ENCODE results near the gene NAA80.
A peak's percentile ranks its signal among the peaks of the same experiment; 100 is the strongest.

The NAA80 gene

GRCh38 chr3:50340147-50340447, 40.9 kb upstream of the NAA80 start:
- Histone ChIP-seq H3K36me3 (ENCODE audit: control insufficient read depth, insufficient read depth, low read length) (no peaks in the 10 kb centered on the region), H3K4me3 (ENCODE audit: insufficient read depth, low read depth, low read length) (peak overlapping the region; percentile 13), H3K9me3 (ENCODE audit: control insufficient read depth, low read length) (no peaks in the 10 kb centered on the region), H3K27me3 (ENCODE audit: control insufficient read depth, insufficient read depth, low read length, poor library complexity, severe bottlenecking) (peaks cover 74% of the 10 kb centered on the region), H3K4me1 (ENCODE audit: control insufficient read depth, insufficient read depth, low read length) (peaks cover 13% of the 10 kb centered on the region), H3K27ac (ENCODE audit: insufficient read depth, low read depth, low read length, poor library complexity, severe bottlenecking) (no peak overlapping the region)
- WGBS, 2 experiments, result 40 to 42% methylated on average over 9 of the region's 9 CpGs

DNA sequence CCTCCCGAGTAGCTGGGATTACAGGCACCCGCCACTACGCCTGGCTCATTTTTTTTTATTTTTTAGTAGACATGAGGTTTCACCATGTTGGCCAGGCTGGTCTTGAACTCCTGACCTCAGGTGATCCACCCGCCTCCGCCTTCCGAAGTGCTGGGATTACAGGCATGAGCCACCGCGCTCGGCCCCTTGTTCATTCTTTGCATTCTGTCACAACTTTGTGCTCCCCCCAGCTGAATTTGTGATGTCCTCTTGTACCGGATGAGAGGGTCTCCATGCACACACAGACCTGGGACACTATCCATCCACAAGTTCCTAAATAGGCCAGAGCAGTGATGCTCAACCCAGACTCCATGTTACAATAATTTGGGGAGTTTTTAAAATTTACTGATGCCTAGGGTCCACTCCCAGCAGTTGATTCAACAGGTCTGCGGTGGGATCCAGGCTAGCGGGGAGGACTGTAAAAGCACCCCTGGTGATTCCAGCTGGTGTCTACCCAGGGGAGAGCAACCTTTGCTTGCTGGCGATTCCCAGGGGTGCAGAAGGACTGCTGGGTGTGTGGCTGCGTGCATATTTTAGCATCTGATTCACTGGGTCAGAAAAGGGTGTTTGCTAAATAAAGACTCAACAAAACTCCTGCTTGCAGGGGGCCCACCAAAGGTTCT, 40.4 kb upstream of the NAA80 start:
- Histone ChIP-seq H3K27ac (ENCODE audit: insufficient read depth, low read depth, low read length, poor library complexity, severe bottlenecking) (no peak overlapping the region), H3K27me3 (ENCODE audit: control insufficient read depth, insufficient read depth, low read length, poor library complexity, severe bottlenecking) (peaks cover 69% of the 10 kb centered on the region), H3K36me3 (ENCODE audit: control insufficient read depth, insufficient read depth, low read length) (peaks cover under 1% of the 10 kb centered on the region), H3K4me3 (ENCODE audit: insufficient read depth, low read depth, low read length) (no peak overlapping the region), H3K4me1 (ENCODE audit: control insufficient read depth, insufficient read depth, low read length) (peaks cover 13% of the 10 kb centered on the region), H3K9me3 (ENCODE audit: control insufficient read depth, low read length) (no peaks in the 10 kb centered on the region)
- 87 to 90% methylated on average over 14 of the region's 14 CpGs for WGBS, 2 experiments

DNA sequence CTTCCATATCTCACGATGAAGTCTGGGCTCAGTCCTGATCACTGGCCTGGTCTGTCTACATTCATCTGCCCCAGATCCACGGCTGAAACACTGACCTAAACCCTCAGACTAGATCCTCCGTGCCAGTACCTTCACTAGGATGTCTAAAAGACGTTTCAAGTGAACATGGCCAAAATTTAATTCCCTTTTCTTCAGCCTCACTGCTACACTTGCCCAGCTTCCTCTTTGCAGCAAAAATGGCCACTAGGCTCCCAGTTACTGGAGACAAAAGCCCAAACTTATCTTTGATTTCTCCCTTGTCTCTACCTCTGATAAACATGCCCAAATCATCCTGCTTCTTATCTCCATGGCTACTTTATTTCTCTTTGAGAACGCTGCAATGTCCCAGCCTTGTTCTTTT, 39.8 kb upstream of the NAA80 start:
- 90% methylated on average over 5 of the region's 5 CpGs for whole genome bisulfite sequencing, 2 experiments
- H3K27ac ChIP-seq (ENCODE audit: insufficient read depth, low read depth, low read length, poor library complexity, severe bottlenecking), result no peak overlapping the region
- H3K4me1 ChIP-seq (ENCODE audit: control insufficient read depth, insufficient read depth, low read length), result peaks cover 13% of the 10 kb centered on the region
- H3K27me3 ChIP-seq (ENCODE audit: control insufficient read depth, insufficient read depth, low read length, poor library complexity, severe bottlenecking), result peaks cover 64% of the 10 kb centered on the region
- H3K9me3 ChIP-seq (ENCODE audit: control insufficient read depth, low read length), result no peaks in the 10 kb centered on the region
- H3K36me3 ChIP-seq (ENCODE audit: control insufficient read depth, insufficient read depth, low read length), result peaks cover 4% of the 10 kb centered on the region
- no peak overlapping the region for H3K4me3 ChIP-seq (ENCODE audit: insufficient read depth, low read depth, low read length)

DNA sequence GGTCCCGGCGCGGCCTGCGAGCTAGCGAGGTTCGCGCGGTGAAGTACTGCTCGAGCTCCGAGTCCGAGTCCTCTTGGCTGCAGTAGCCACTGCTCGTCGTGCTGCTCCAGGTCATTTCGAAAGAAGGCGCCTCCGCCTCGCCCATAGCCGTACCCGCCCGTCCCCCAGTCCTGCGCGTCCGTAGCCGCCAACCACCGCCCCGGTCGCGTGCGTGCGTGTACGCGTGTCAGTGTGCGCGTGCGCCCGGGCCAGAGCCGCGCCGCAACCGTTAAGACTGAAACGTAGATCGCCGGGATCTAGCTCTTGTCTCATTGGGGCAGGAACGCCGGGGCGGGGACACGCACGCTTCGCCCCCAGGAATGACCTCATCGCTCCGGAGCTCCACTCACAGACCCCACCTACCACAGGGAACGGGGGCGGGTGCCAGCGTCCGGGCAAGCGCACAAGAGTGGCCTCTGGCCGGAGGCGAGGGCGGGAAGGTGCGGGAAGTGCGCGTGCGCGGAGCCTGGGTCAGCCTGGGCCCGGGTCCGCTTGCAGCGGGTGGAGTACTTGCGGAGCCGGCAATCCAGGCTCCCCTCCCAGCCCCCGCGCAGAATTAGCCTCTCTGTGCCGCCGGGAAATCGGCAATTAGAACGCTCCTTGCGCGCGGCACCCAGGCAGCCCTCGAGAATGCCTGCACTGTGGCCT, 38.1 kb upstream of the NAA80 start:
- Histone ChIP-seq H3K4me3 (ENCODE audit: insufficient read depth, low read depth, low read length) (peak overlapping the region; percentile 61), H3K27ac (ENCODE audit: insufficient read depth, low read depth, low read length, poor library complexity, severe bottlenecking) (peak overlapping the region; percentile 86), H3K36me3 (ENCODE audit: control insufficient read depth, insufficient read depth, low read length) (peaks cover 4% of the 10 kb centered on the region), H3K4me1 (ENCODE audit: control insufficient read depth, insufficient read depth, low read length) (peaks cover 13% of the 10 kb centered on the region), H3K9me3 (ENCODE audit: control insufficient read depth, low read length) (no peaks in the 10 kb centered on the region), H3K27me3 (ENCODE audit: control insufficient read depth, insufficient read depth, low read length, poor library complexity, severe bottlenecking) (peaks cover 47% of the 10 kb centered on the region)
- WGBS, 2 experiments, result 0% methylated on average over 79 of the region's 79 CpGs

GRCh38 chr3:50336452-50337174, 37.4 kb upstream of the NAA80 start:
- Histone ChIP-seq H3K9me3 (ENCODE audit: control insufficient read depth, low read length) (no peaks in the 10 kb centered on the region), H3K4me1 (ENCODE audit: control insufficient read depth, insufficient read depth, low read length) (peaks cover 13% of the 10 kb centered on the region), H3K36me3 (ENCODE audit: control insufficient read depth, insufficient read depth, low read length) (peaks cover 9% of the 10 kb centered on the region), H3K27ac (ENCODE audit: insufficient read depth, low read depth, low read length, poor library complexity, severe bottlenecking) (peak overlapping the region; percentile 86), H3K27me3 (ENCODE audit: control insufficient read depth, insufficient read depth, low read length, poor library complexity, severe bottlenecking) (peaks cover 40% of the 10 kb centered on the region), H3K4me3 (ENCODE audit: insufficient read depth, low read depth, low read length) (peak overlapping the region; percentile 61)
- WGBS, 2 experiments, result 0 to 1% methylated on average over 31 of the region's 31 CpGs

- H3K27me3 ChIP-seq (ENCODE audit: control insufficient read depth, insufficient read depth, low read length, poor library complexity, severe bottlenecking), result peaks cover 19% of the 10 kb centered on the region
- no peaks in the 10 kb centered on the region for H3K9me3 ChIP-seq (ENCODE audit: control insufficient read depth, low read length)
- peaks cover 30% of the 10 kb centered on the region for H3K36me3 ChIP-seq (ENCODE audit: control insufficient read depth, insufficient read depth, low read length)
- H3K4me1 ChIP-seq (ENCODE audit: control insufficient read depth, insufficient read depth, low read length), result peaks cover 13% of the 10 kb centered on the region
- no peak overlapping the region for H3K27ac ChIP-seq (ENCODE audit: insufficient read depth, low read depth, low read length, poor library complexity, severe bottlenecking)
- H3K4me3 ChIP-seq (ENCODE audit: insufficient read depth, low read depth, low read length), result no peak overlapping the region
- 92% methylated on average over 5 of the region's 5 CpGs for WGBS, 2 experiments
Measured at GRCh38 chr3:50334339-50335075, 35.3 kb upstream of the NAA80 start.

DNA sequence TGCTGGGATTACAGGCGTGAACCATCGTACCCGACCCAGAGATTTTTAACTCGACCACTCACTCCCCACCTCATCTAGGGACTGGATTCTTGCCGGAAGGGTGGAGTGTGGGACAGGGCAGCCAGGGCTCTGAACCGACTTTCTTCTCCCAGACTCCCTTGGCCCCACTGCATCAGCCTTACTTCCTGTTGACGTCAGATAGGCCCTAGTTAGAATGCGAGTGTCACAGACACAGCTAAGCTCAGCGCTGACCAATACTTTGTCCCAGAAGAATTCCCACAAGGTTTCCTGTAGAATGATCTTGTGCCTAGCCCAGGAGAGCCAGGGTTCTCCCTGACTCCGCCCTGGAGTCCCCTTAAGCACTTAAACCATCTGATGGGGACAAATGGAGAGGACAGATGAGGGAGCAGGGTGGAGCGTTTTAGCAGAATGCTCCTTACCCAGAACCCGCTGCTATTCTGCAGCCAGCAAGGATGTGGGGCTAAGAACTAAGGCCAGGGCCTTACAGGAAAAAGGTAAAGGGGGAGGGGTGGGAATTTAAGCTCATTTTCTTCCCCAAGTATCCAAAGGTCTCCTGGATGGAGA, 34.6 kb upstream of the NAA80 start:
- peaks cover 13% of the 10 kb centered on the region for H3K4me1 ChIP-seq (ENCODE audit: control insufficient read depth, insufficient read depth, low read length)
- peaks cover 12% of the 10 kb centered on the region for H3K27me3 ChIP-seq (ENCODE audit: control insufficient read depth, insufficient read depth, low read length, poor library complexity, severe bottlenecking)
- no peak overlapping the region for H3K27ac ChIP-seq (ENCODE audit: insufficient read depth, low read depth, low read length, poor library complexity, severe bottlenecking)
- 94% methylated on average over 12 of the region's 12 CpGs for WGBS, 2 experiments
- H3K9me3 ChIP-seq (ENCODE audit: control insufficient read depth, low read length), result no peaks in the 10 kb centered on the region
- no peak overlapping the region for H3K4me3 ChIP-seq (ENCODE audit: insufficient read depth, low read depth, low read length)
- H3K36me3 ChIP-seq (ENCODE audit: control insufficient read depth, insufficient read depth, low read length), result peaks cover 34% of the 10 kb centered on the region

DNA sequence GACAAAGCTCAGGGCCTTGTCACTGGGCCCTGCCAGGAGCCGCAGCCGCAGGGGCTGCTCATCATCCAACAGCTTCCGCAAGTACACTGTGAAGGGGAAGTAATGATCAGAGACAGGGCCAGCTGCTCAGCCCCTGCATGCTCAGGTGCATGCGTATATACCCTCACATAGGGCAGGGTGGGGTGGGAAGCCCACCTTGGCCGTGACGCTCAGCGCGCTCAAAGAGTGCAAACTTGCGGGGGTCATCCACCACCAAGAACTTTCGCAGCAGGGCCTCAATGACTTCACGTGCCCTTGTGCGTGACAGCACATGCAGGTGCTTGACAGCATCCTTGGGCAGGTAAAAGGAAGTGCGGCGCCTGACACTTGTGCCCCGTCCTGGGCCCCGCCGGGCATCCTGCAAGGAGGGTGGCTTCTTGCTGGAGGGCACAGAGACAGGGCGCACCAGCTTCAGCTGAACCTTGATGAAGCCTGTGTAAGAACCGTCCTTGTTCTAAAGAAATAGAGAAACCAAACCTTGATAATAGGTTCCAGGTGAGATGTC, 32.2 kb upstream of the NAA80 start:
- no peak overlapping the region for H3K4me3 ChIP-seq (ENCODE audit: insufficient read depth, low read depth, low read length)
- peaks cover 9% of the 10 kb centered on the region for H3K4me1 ChIP-seq (ENCODE audit: control insufficient read depth, insufficient read depth, low read length)
- no peaks in the 10 kb centered on the region for H3K27me3 ChIP-seq (ENCODE audit: control insufficient read depth, insufficient read depth, low read length, poor library complexity, severe bottlenecking)
- 96 to 98% methylated on average over 19 of the region's 19 CpGs for WGBS, 2 experiments
- no peak overlapping the region for H3K27ac ChIP-seq (ENCODE audit: insufficient read depth, low read depth, low read length, poor library complexity, severe bottlenecking)
- H3K36me3 ChIP-seq (ENCODE audit: control insufficient read depth, insufficient read depth, low read length), result peaks cover 34% of the 10 kb centered on the region
- no peaks in the 10 kb centered on the region for H3K9me3 ChIP-seq (ENCODE audit: control insufficient read depth, low read length)

GRCh38 chr3:50330330-50330729, 31.1 kb upstream of the NAA80 start:
- 96% methylated on average over 10 of the region's 10 CpGs for WGBS, 2 experiments
- H3K36me3 ChIP-seq (ENCODE audit: control insufficient read depth, insufficient read depth, low read length), result peaks cover 37% of the 10 kb centered on the region
- no peak overlapping the region for H3K27ac ChIP-seq (ENCODE audit: insufficient read depth, low read depth, low read length, poor library complexity, severe bottlenecking)
- no peaks in the 10 kb centered on the region for H3K27me3 ChIP-seq (ENCODE audit: control insufficient read depth, insufficient read depth, low read length, poor library complexity, severe bottlenecking)
- no peak overlapping the region for H3K4me3 ChIP-seq (ENCODE audit: insufficient read depth, low read depth, low read length)
- H3K4me1 ChIP-seq (ENCODE audit: control insufficient read depth, insufficient read depth, low read length), result peaks cover 3% of the 10 kb centered on the region
- H3K9me3 ChIP-seq (ENCODE audit: control insufficient read depth, low read length), result no peaks in the 10 kb centered on the region
